ENCODE results near the gene RCL1. TPM values are rescaled to one million over a fixed set of nuclear protein-coding genes. Genes with fewer than 3 reads are reported as not detected.
"Not testable (repeated sequence)": the region's sequence is repeated elsewhere in the genome, so short reads cannot be mapped to it uniquely, and the experiment has no call there.

The RCL1 gene
- total RNA-seq, 1 experiment from 2014 or later: 34.4 TPM

DNA sequence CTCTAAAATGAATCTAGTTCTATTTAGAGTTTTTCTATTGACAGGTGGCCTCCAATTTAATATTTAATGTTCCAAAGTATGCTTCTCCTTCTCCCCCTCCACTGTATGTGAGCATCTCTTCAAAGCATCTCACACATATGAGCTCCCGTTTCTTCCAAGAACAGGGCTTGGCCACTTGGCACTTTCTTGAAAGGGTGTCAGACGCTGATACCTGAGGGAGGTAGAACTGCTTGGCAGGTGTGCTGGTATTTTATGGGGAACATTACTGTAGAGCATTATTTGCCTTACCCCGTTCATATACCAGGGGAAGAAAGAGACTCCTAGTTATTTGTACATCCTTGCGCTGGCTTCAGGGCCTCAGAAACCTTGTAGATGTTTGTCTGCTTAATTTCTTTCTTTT is 1.9 kb downstream of the RCL1 start:
- H4K20me1 ChIP-seq (ENCODE audit: control insufficient read depth, insufficient read depth, insufficient read length): no peaks in the 10 kb centered on the region
- no peak for DNase-seq
- peaks cover 14% of the 10 kb centered on the region; the same call in 1 of the 2 replicates for H3K4me1 ChIP-seq (ENCODE audit: insufficient read depth, low read length)
- H3K9ac ChIP-seq (ENCODE audit: extremely low read depth, insufficient read length, low read length): no peak overlapping the region
- peaks cover 4% of the 10 kb centered on the region for H3K79me1 ChIP-seq (ENCODE audit: insufficient read depth, low read depth, low read length, poor library complexity, severe bottlenecking)
- no peak overlapping the region for H3T11ph ChIP-seq (ENCODE audit: low read length)
- peaks cover 37 to 43% of the 10 kb centered on the region in 2 experiments for H3K4me1 Mint-ChIP-seq
- H3K23ac ChIP-seq (ENCODE audit: insufficient read length, low read depth, low read length): no peak overlapping the region
- H4K8ac ChIP-seq (replicated peaks; ENCODE audit: insufficient read length, low read depth, low read length): no peak overlapping the region
- H3K27ac Mint-ChIP-seq: no peak overlapping the region
- H3K27me3 Mint-ChIP-seq (ENCODE audit: low read depth): peaks cover 6% of the 10 kb centered on the region
- no peak overlapping the region for H2AFZ ChIP-seq (ENCODE audit: low read length)
- no CpG with 5 or more reads among the region's 4 CpGs for WGBS (ENCODE audit: extremely low coverage, insufficient read length, low lambda C conversion rate)
- no peak overlapping the region for H2BK120ac ChIP-seq (ENCODE audit: low read depth, low read length, poor library complexity, severe bottlenecking)
- H3K9me3 Mint-ChIP-seq: no peaks in the 10 kb centered on the region; a peak in 1 of 5 replicates
- no peak overlapping the region for H3K27ac ChIP-seq (ENCODE audit: insufficient read length, low read depth, low read length)
- no peak overlapping the region for H2AK5ac ChIP-seq (ENCODE audit: insufficient read length, low read length)
- no peak overlapping the region for H3K18ac ChIP-seq (ENCODE audit: insufficient read length, low read depth, low read length)
- no peak overlapping the region for H4K5ac ChIP-seq (ENCODE audit: insufficient read length, low read depth, low read length)
- peak overlapping the region; percentile 96 for H3K4me3 Mint-ChIP-seq
- H3K4me2 ChIP-seq (ENCODE audit: insufficient read depth, insufficient read length, low read length): peak overlapping the region; percentile 79
- no peak overlapping the region for H4K91ac ChIP-seq (ENCODE audit: insufficient read length, low read depth, low read length)
- H3K79me2 ChIP-seq (ENCODE audit: insufficient read depth, low read length): peaks cover 47% of the 10 kb centered on the region; the same call in 1 of the 2 replicates
- H3K56ac ChIP-seq (ENCODE audit: insufficient read length, low read depth, low read length): no peak overlapping the region
- H3K27me3 ChIP-seq (ENCODE audit: insufficient read depth, low read length): no peaks in the 10 kb centered on the region
- H3K4ac ChIP-seq (ENCODE audit: low read depth, low read length): no peak overlapping the region
- peaks cover 11% of the 10 kb centered on the region for H3K23me2 ChIP-seq (ENCODE audit: insufficient read length, low read depth, low read length, poor library complexity, severe bottlenecking)
- H3K14ac ChIP-seq (ENCODE audit: insufficient read depth, low read length): no peak overlapping the region
- no peak overlapping the region for H2BK20ac ChIP-seq (ENCODE audit: low read depth, low read length, poor library complexity, severe bottlenecking)
- TF ChIP-seq, protein P1, sequence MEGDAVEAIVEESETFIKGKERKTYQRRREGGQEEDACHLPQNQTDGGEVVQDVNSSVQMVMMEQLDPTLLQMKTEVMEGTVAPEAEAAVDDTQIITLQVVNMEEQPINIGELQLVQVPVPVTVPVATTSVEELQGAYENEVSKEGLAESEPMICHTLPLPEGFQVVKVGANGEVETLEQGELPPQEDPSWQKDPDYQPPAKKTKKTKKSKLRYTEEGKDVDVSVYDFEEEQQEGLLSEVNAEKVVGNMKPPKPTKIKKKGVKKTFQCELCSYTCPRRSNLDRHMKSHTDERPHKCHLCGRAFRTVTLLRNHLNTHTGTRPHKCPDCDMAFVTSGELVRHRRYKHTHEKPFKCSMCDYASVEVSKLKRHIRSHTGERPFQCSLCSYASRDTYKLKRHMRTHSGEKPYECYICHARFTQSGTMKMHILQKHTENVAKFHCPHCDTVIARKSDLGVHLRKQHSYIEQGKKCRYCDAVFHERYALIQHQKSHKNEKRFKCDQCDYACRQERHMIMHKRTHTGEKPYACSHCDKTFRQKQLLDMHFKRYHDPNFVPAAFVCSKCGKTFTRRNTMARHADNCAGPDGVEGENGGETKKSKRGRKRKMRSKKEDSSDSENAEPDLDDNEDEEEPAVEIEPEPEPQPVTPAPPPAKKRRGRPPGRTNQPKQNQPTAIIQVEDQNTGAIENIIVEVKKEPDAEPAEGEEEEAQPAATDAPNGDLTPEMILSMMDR (conservative IDR thresholded peaks at IDR 0.05): no peak
- peaks cover 2 to 4% (median 4%) of the 10 kb centered on the region in 3 experiments; a peak in 4 of 7 replicates for H3K36me3 Mint-ChIP-seq (ENCODE audit: insufficient read depth in 1 of 3, low read depth in 3 of 3)
- no peak overlapping the region for H2BK15ac ChIP-seq (ENCODE audit: low read depth, low read length)
- no peak overlapping the region for H2BK5ac ChIP-seq (ENCODE audit: insufficient read length, low read length)
- H2BK12ac ChIP-seq (ENCODE audit: insufficient read length, low read depth, low read length): no peak overlapping the region
- H3K9me3 ChIP-seq (ENCODE audit: control insufficient read depth, low read depth, low read length): no peaks in the 10 kb centered on the region

DNA sequence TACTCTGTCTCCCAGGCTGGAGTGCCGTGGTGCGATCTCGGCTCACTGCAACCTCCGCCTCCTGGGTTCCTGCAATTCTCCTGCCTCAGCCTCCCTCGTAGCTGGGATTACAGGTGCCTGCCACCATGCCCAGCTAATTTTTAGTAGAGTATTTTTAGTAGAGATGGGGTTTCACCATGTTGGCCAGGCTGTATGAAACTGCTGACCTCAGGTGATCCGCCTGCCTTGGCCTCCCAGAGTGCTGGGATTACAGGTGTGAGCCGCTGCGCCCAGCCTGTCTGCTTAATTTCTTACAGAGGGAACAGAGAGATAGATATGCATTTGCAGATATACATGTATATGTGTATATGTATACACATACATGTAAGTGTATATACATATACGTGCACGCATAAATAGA is 2.4 kb downstream of the RCL1 start:
- not testable (repeated sequence) for H3K27ac ChIP-seq (ENCODE audit: insufficient read length, low read depth, low read length); H3K79me1 ChIP-seq (ENCODE audit: insufficient read depth, low read depth, low read length, poor library complexity, severe bottlenecking); H3K27ac Mint-ChIP-seq; H3K4me3 Mint-ChIP-seq; H2BK120ac ChIP-seq (ENCODE audit: low read depth, low read length, poor library complexity, severe bottlenecking); DNase-seq; H3K9me3 Mint-ChIP-seq; H3K27me3 ChIP-seq (ENCODE audit: insufficient read depth, low read length); H2BK12ac ChIP-seq (ENCODE audit: insufficient read length, low read depth, low read length); H2AFZ ChIP-seq (ENCODE audit: low read length); H2BK5ac ChIP-seq (ENCODE audit: insufficient read length, low read length); H4K5ac ChIP-seq (ENCODE audit: insufficient read length, low read depth, low read length); H3K4ac ChIP-seq (ENCODE audit: low read depth, low read length); H3K4me2 ChIP-seq (ENCODE audit: insufficient read depth, insufficient read length, low read length); H4K20me1 ChIP-seq (ENCODE audit: control insufficient read depth, insufficient read depth, insufficient read length); H2BK20ac ChIP-seq (ENCODE audit: low read depth, low read length, poor library complexity, severe bottlenecking); H3K14ac ChIP-seq (ENCODE audit: insufficient read depth, low read length); H2BK15ac ChIP-seq (ENCODE audit: low read depth, low read length); H3K18ac ChIP-seq (ENCODE audit: insufficient read length, low read depth, low read length); H4K91ac ChIP-seq (ENCODE audit: insufficient read length, low read depth, low read length); H3K23ac ChIP-seq (ENCODE audit: insufficient read length, low read depth, low read length); H3K36me3 Mint-ChIP-seq (ENCODE audit: insufficient read depth in 1 of 3, low read depth in 3 of 3); H3T11ph ChIP-seq (ENCODE audit: low read length); H4K8ac ChIP-seq (replicated peaks; ENCODE audit: insufficient read length, low read depth, low read length); H3K27me3 Mint-ChIP-seq (ENCODE audit: low read depth); H3K9ac ChIP-seq (ENCODE audit: extremely low read depth, insufficient read length, low read length); H3K56ac ChIP-seq (ENCODE audit: insufficient read length, low read depth, low read length); H2AK5ac ChIP-seq (ENCODE audit: insufficient read length, low read length); H3K9me3 ChIP-seq (ENCODE audit: control insufficient read depth, low read depth, low read length)
- H3K4me1 Mint-ChIP-seq: peaks cover 37 to 41% of the 10 kb centered on the region in 2 experiments
- H3K4me1 ChIP-seq (ENCODE audit: insufficient read depth, low read length): peaks cover 14% of the 10 kb centered on the region; the same call in 1 of the 2 replicates
- H3K23me2 ChIP-seq (ENCODE audit: insufficient read length, low read depth, low read length, poor library complexity, severe bottlenecking): peaks cover 11% of the 10 kb centered on the region
- WGBS (ENCODE audit: extremely low coverage, insufficient read length, low lambda C conversion rate): no CpG with 5 or more reads among the region's 10 CpGs
- peaks cover 49% of the 10 kb centered on the region; the same call in 1 of the 2 replicates for H3K79me2 ChIP-seq (ENCODE audit: insufficient read depth, low read length)
